Hindlimb muscle (tissue), 1 donor: ENCODE measurements around the gene FBXO11. TPM values are rescaled to one million over a fixed set of nuclear protein-coding genes. Genes with fewer than 3 reads are reported as not detected.
A peak's percentile ranks its signal among the peaks of the same experiment; 100 is the strongest.
"Not testable (repeated sequence)": the region's sequence is repeated elsewhere in the genome, so short reads cannot be mapped to it uniquely, and the experiment has no call there.

Source experiments
- DNase-seq: peaks from one replicate; pipeline ENCODE4 v3.0.0-alpha.2; 2013
- polyA plus RNA-seq: library from polyadenylated mRNA; unstranded; fragments of 120-200 nt; gene quantifications from one replicate; pipeline ENCODE4 v1.2.1, GENCODE V29; 2013; ENCODE audit not compliant: insufficient read length

The FBXO11 gene
- polyA plus RNA-seq, 1 donor = 46.0 TPM

DNA sequence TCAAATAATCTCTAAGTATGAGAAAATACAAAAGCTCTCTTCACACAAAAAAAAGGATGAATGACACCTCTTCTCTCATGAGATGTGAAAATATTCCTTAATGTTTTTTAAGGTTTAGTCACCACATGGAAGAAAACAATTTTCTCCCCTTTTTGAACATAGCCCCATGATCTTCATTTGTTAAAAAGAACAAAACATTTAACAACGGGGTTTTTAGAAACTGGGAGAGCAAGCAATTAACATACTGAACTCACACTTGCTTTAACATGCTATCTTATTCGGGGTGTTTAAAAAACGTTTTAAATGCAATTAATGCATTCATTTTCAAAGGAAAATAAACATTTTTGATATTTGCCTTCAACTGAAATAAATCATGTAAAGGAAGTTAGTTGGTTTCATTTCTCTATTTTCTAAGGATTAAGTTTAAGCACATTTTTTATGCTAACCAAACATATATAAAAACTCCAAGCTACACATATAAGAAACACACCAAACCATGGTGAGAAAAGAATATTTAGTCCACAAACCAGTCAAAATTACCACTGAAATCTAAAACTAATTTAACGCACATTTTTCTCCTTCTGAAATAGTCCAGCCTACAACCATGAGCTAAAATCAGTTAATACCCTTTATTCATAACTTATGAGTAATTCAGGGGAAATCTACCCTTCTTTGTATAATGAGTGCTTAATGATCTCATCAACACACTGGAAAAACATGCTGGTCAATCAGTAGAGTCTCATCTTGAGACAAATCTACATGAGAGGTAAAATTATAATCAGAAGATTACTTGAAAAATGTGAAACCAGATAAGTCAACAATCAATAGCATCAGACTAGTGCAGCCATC, 8.2 kb downstream of the FBXO11 start:
- DNase-seq = no peak

- DNase-seq = not testable (repeated sequence)
Observed at GRCh38 chr2:47897191-47897882, 9.0 kb downstream of the FBXO11 start.

- no peak for DNase-seq
Observed at GRCh38 chr2:47896450-47896968, 9.8 kb downstream of the FBXO11 start.

DNA sequence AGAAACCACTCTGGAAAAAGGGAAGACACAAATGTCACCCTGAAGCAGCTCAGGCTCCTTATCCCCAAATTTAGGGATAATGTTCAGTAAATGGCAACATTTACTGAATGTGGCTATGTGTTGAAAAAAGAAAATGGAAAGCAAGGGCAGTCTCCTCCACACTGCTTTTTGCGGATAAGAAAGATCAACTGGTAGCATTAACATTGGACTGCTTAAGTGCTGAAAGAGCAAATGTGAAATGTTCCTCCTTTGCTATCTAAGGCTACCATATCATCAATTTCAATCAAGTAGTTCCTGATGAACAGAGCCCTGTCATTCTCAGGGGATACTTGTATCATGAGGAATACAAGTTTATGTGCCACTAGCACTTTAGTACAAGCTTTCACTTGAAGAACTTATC, 12.5 kb downstream of the FBXO11 start:
- no peak for DNase-seq

- DNase-seq = no peak
Observed at GRCh38 chr2:47892338-47892730, 14.0 kb downstream of the FBXO11 start.

DNA sequence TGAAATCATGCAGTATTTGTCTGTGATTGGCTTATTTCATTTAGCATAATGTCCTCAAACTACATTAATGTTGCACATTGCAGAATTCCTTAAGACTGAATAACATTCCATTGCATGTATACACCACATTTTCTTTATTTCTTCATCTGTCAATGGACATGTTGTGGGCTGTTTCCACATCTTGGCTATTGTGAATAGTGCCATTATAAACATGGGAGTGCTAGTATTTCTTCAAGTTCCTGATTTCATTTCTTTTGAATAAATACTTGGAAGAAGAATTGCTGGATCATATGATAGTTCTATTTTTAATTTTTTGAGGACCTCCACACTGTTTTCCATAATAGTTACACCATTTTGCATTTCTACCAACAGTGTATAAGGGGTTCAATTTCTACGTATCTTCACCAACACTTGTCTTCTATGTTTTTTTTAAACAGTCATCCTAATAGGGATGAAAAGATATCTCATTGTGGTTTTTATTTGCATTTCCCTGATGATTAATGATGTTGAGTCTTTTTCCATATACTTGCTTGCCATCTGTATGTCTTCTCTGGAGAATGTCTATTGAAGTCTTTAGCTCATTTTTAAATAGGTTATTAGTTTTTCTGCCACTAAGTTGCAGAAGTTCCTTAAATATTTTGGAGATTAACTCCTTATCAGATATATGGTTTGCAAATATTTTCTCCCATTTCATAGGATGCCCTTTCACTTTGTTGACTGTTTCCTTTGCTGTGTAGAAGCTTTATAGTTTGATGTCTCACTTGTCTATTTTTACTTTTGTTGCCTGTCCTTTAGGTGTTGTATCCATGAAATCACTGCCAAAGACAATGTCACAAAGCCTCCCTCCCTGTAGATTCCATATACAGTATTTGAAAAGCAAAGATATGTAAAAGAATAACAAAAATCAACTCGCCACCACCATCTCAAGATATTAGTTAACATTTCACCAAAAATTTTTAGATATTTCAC, 14.6 kb downstream of the FBXO11 start:
- no peak for DNase-seq

DNA sequence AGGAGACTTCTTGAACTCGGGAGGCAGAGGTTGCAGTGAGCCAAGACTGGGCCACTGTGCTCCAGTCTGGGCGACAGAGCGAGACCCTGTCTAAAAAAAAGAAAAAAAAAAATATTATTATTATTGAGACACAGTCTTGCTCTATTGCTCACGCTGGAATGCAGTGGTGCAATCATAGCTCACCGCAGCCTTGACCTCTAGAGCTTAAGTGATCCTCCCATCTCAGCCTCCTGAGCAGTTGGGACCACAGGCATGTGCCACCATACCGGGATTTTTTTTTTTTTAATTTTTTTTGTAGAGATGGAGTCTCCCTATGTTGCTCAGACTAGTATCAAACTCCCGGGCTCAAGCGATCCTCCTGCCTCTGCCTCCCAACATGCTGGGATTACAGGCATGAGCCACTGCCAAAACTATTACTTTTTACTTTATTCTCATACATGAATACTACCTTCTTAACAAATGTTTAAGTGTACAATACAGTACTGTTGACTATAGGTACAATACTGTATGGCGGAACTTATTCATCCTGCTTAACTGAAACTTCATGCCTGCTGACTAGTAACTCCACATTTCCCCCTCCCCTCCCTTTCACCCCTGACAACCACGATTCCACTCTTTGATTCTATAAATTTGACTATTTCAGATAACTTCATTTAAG, 15.5 kb downstream of the FBXO11 start:
- DNase-seq = no peak

DNA sequence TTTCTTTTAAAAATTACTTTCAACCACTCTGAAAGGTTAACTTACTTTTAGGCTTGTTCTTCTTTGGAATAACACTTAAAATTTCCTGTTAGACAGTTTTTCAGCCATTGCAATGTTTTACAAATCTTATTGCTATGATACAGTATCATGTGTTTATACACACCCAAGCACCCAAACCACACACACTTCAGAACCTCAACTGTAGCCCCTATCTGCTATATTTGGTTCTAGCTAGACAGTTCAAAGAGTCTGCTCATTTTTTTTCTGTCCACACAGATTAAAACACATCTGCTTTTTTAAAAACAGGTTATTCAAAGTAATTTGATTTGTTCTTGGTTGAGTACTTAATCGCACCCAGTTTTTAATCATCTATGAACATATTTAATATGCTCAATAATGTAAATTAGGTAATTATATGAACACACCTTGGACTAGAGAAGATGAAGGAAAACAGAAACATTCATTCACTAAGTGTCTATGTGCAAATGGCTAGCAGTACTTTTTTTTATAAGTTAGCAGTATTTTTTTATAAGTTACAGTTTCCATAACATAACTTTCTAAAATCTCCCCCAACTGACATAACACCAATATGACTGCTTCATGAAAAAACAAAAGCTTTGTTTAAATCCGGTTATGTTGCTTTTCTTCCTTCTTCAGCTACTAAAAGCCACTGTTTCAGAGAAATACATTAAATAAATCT, 17.6 kb downstream of the FBXO11 start:
- no peak for DNase-seq

DNA sequence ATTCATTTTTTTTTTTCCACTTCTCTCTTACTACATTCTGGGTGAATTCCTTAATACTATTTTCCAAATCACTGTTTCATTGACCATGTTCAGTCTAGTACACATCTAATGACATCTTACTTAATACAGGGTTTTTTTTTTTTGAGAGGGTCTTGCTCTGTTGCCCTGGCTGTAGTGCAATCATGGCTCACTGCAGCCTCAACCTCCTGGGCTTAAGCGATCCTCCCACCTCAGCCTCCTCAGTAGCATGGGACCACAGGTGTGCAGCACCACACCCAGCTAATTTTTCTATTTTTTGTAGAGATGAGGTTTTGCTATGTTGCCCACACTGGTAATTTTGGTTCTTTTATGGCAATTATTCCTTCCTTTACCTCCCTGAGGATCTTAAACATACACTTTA, 29.4 kb downstream of the FBXO11 start:
- no peak for DNase-seq

DNA sequence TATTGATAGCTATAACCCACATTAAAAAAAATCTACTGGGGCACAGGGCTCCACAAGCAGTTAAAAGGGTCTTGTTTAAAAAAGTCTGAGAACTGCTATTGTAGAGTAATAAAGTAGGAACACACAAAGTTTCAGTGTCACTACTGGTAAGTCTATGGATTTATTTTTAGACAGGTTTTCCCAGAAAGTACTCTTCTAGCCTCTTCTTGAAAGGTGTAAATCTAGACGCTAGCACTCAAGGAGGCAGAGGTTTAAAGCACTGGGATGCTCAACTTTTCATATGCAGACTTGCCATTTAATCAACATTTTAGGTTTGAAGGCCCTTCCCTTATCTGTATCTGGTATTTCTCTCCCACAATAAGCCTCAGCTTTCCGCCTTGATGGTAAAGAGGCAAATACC, 33.4 kb downstream of the FBXO11 start:
- no peak for DNase-seq

DNA sequence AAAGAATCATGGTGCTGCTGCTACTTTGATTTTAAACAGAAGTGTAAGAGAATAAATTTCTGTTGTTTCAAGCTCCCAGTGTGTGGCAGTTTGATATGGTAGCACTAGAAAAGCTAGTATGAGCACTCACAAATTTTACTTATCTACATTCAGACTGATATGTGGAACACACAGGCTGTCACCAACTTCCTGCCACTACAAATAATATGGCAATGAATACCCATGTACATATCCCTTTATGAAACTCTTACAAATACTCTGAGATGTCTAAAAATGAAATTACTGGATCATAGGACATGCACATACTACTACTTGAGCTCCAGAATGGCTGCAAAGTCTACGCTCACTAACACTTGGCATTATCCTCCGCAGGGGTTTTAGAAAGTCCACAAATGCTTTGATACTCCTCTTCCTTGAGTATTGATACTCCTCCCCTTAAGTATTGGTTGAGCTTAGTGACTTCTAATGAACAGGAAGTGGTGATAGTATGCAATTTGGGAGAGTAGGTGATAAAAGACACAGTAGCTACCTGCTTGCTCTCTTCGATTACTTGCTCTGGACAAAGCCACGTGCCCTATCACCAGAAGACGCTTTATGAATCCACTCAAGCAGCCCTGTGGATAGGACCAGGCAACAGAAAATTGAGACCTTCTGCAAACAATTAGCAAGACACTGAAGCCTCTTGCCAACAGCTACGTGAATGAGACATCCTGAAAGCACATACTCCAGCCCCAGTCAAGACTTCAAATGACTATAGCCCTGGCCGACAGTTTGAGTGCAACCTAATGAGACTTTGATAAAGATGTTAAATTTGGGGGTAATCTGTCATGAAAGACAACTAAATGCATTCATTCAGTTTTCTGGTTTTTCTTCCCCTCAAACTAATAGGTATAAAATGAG, 35.4 kb downstream of the FBXO11 start:
- no peak for DNase-seq

- DNase-seq = no peak
Observed at GRCh38 chr2:47869859-47870595, 36.3 kb downstream of the FBXO11 start.

DNA sequence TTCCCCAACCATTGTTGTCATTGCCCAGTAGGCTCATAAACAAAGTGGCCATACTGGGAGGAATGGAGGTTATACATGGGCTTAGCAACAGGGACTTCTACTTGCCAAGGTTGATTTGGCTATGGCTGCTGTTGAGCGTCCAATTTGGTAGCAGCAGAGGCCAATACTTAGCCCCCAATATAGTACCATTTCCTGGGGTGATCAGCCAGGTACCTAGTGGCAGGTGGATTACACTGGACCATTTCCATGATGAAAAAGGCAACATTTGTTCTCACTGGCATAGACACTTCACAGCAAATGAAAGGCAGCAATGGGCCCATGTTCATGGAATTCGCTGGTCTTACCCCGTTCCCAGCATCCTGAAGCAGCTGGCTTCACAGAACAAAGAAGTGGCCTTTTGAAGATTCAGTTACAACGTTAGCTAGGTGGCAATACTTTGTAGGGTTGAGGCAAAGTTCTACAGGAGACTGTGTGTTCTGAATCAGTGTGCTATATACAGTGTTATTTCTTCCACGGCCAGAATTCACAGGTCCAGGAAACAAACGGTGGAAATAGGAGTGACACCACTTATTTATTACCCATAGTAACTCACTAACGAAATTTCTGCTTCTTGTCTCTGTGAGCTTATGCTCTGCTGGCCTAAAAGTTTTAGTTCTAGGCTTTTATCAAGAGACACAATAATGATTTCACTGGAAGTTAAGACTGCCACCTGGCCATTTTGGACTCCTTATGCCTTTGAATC, 37.5 kb downstream of the FBXO11 start:
- DNase-seq = no peak

GRCh38 chr2:47867205-47867604, 39.1 kb downstream of the FBXO11 start:
- peak; percentile 8 for DNase-seq

GRCh38 chr2:47864566-47864965, 41.7 kb downstream of the FBXO11 start:
- no peak for DNase-seq

DNA sequence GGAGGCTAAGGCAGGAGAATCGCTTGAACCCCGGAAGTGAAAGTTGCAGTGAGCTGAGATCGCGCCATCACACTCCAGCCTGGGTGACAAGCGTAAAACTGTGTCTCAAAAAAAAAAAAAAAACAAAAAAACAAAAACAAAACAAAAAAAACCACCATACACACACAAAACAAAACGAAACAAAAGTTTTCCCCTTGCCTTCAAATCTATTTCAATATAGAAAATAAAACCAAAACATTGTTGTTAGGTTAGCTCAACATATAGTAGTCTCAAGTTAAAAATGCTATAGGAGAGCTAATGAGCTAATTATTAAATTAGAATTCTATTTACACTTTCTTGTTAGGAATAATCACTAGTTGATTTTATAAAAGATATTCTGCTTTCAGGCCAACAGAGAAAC, 43.3 kb downstream of the FBXO11 start:
- DNase-seq = no peak

DNA sequence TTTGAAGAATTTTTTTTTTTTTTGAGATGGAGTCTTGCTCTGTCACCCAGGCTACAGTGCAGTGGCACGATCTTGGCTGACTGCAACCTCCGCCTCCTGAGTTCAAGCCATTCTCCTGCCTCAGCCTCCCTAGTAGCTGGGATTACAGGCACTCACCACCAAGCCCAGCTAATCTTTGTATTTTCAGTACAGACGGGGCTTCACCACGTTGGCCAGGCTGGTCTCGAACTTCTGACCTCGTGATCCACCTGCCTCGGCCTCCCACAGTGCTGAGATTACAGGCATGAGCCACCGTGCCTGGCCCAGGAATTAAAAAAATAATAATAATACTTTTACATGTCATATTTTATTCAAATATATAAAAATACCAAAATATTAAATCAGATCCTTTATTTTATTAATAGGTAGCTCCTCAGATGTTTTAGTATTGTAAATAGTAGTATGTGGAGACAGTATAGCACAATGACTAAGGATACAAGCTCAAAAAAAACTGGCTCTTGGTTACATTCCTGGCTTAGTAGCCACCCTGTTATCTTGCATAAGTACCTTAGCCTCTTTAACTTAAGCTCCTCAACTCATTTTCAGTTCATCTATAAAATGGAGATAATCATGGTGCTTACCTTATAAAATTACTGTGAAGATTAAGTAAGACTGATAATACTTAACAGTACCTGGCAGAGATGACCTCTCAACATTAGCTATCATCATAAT, 53.1 kb downstream of the FBXO11 start:
- not testable (repeated sequence) for DNase-seq

GRCh38 chr2:47850198-47850597, 56.1 kb downstream of the FBXO11 start:
- no peak for DNase-seq
